Measurements from ENCODE around the gene RAPGEF1.
"Not testable (repeated sequence)": the region's sequence is repeated elsewhere in the genome, so short reads cannot be mapped to it uniquely, and the experiment has no call there.

The RAPGEF1 gene

DNA sequence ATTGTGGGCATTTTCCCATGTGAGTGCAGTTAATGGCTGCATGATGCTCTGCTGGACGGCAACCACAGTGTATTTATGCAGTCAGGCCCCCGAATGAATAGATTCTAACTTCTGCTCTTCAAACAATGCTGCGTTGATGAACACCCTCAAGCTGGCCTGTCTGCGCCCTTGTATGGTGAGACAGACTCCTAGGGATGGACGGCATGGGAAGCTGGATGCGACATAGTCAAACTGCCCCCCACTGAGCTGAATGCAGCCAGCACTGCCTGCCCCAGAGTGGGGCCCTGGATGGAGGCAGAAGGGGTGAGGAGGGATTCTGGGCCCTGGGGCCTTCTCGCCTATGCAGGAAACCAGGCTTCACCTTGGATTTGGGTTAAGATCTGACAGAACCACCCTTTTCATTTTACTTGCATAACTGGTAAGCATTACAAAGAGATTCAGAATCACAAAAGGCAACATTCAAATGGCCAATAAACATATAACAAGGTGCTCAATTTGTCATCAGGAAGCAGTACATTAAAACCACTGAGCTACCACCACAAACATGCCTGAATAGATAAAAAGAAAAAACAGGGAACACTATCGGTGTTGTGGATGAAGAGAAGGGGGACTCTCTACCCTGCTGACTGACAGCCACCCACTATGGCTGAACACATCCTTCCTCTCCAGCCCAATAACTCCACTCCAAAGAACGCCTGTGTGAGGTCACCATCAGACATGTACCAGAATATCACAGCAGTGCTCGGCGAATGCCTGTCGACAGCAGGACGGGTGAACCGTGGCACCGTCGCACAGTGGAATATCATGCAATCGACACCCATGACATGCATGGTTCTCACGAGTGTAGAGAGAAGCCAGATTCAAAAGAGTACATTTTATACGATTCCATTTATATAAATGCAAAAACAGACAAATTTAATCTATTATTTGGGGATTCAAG lies 79.1 kb downstream of the RAPGEF1 start:
- FAIRE-seq (peak; percentile 57), DNase-seq (ENCODE audit: insufficient read length, low spot score) (no peak)
- no peak for TF ChIP-seq SPI1 (IDR thresholded peaks at IDR 0.05; ENCODE audit: low read depth, low read length)
- no peak for TF ChIP-seq POLR2A (IDR thresholded peaks at IDR 0.05; ENCODE audit: low read depth, low read length)
- no peak for TF ChIP-seq TAF1 (IDR thresholded peaks at IDR 0.05; ENCODE audit: low read depth, low read length)
- no peak for TF ChIP-seq POLR2AphosphoS5 (IDR thresholded peaks at IDR 0.05; ENCODE audit: low read depth, low read length)
- TF ChIP-seq POU2F2 (IDR thresholded peaks at IDR 0.05; ENCODE audit: low read depth, low read length): no peak
- no peak for TF ChIP-seq PAX5 (IDR thresholded peaks at IDR 0.05; ENCODE audit: insufficient read depth, low read length, severe bottlenecking)

DNA sequence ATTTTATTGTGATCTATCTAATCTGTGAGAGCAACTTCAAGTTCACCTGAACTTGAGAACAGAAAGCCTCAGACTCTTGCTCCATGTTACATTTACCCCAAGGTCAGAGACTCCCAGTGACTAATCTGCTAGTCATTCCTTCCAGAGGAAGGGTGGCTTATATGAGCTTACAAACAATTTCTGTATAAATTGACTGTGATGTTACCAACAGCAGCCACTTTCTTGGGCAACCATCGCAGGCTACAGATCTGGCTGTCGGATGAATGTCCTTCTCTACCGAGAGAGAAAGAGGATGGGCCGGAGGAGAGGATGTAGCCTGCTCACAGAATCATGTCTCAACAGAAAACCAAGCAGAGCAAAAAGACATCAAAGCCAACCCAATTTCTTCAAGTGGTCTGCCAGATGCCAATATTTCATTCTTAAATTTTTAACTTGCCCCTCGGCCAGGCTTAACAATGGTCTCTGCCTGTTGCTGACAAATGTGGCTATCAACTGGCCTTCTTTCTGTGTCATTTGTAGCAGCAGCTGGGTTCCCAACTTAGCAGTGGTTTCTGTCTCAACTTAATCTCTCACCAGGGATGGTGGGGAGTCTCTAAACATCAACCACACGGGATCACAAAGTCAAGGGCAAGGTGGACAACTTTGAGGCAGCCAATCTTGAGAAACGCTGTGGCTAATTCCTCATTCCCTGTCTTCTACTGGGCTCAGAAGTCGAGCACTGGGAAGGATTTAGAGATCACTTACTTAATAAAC lies 81.3 kb downstream of the RAPGEF1 start:
- DNase-seq (ENCODE audit: insufficient read length, low spot score) (no peak), FAIRE-seq (no peak)
- TF ChIP-seq POLR2AphosphoS5 (IDR thresholded peaks at IDR 0.05; ENCODE audit: low read depth, low read length) (no peak), POU2F2 (IDR thresholded peaks at IDR 0.05; ENCODE audit: low read depth, low read length) (no peak), POLR2A (IDR thresholded peaks at IDR 0.05; ENCODE audit: low read depth, low read length) (no peak), TAF1 (IDR thresholded peaks at IDR 0.05; ENCODE audit: low read depth, low read length) (no peak), SPI1 (IDR thresholded peaks at IDR 0.05; ENCODE audit: low read depth, low read length) (no peak), PAX5 (IDR thresholded peaks at IDR 0.05; ENCODE audit: insufficient read depth, low read length, severe bottlenecking) (no peak)

DNA sequence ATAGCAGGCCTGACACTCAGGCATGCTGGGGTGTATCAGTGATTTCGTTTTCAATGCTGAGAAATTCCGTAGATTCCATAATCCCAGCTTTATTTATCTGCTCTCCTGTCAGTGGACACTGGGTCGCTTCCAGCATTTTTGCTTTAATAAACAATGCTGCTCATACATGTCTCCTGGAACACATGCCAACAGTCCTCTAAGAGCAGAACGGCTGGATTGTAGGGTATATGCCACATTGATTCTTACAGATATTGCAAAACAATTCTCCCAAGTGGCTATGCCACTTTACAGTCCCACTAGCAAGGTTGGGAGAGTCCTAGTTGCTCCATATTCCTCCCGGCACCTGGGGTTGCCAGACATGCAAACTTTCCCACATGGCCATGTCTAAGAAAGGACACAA lies 81.9 kb downstream of the RAPGEF1 start:
- DNase-seq (ENCODE audit: insufficient read length, low spot score) (no peak), FAIRE-seq (peak; percentile 47)
- TF ChIP-seq POLR2AphosphoS5 (IDR thresholded peaks at IDR 0.05; ENCODE audit: low read depth, low read length) (no peak), PAX5 (IDR thresholded peaks at IDR 0.05; ENCODE audit: insufficient read depth, low read length, severe bottlenecking) (no peak), POU2F2 (IDR thresholded peaks at IDR 0.05; ENCODE audit: low read depth, low read length) (no peak)

DNA sequence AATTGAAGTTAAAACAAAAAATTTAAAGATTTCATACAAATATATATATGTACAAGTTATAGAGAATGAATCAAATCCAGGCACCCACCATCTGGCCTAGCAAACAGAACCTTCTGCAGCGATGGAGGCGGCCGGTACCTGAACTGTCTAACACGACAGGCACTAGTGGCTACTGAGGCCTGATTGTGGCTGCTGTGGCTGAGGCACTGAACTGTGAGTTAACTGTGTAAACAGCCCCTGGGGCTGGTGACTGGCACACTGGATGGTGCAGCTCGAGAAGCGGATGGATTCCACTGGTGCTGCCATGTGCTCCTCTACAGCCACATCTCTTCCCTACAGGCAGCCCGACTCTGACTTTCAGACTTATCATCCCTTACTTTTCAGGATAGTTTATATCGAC lies 82.4 kb downstream of the RAPGEF1 start:
- no peak for DNase-seq (ENCODE audit: insufficient read length, low spot score)
- TF ChIP-seq POLR2A (IDR thresholded peaks at IDR 0.05; ENCODE audit: low read depth, low read length): no peak
- no peak for TF ChIP-seq TAF1 (IDR thresholded peaks at IDR 0.05; ENCODE audit: low read depth, low read length)
- TF ChIP-seq POU2F2 (IDR thresholded peaks at IDR 0.05; ENCODE audit: low read depth, low read length): no peak
- no peak for TF ChIP-seq POLR2AphosphoS5 (IDR thresholded peaks at IDR 0.05; ENCODE audit: low read depth, low read length)
- no peak for TF ChIP-seq SPI1 (IDR thresholded peaks at IDR 0.05; ENCODE audit: low read depth, low read length)
- no peak for TF ChIP-seq PAX5 (IDR thresholded peaks at IDR 0.05; ENCODE audit: insufficient read depth, low read length, severe bottlenecking)

DNA sequence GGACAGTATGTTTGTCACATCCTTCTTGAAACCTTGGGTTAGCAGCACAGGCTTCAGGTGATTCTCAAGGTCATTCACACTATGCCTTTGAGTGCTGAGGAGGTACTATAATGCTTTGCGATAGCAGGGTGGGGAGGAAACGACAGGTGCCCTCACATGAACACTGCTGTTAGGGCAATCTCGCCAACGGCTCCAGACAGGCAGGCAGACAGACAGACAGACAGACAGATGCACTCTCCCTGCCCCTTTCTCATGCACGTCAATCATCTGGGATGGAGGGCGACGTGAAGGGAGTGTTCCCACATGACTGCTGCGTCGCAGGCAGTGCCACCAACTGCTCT lies 82.9 kb downstream of the RAPGEF1 start:
- TF ChIP-seq POLR2AphosphoS5 (IDR thresholded peaks at IDR 0.05; ENCODE audit: low read depth, low read length): no peak
- TF ChIP-seq PAX5 (IDR thresholded peaks at IDR 0.05; ENCODE audit: insufficient read depth, low read length, severe bottlenecking): no peak
- no peak for TF ChIP-seq POLR2A (IDR thresholded peaks at IDR 0.05; ENCODE audit: low read depth, low read length)
- TF ChIP-seq POU2F2 (IDR thresholded peaks at IDR 0.05; ENCODE audit: low read depth, low read length): no peak
- no peak for TF ChIP-seq TAF1 (IDR thresholded peaks at IDR 0.05; ENCODE audit: low read depth, low read length)
- TF ChIP-seq SPI1 (IDR thresholded peaks at IDR 0.05; ENCODE audit: low read depth, low read length): no peak
- no peak for FAIRE-seq
- no peak for DNase-seq (ENCODE audit: insufficient read length, low spot score)

More for the DNA sequence above, 82.4 kb downstream of the RAPGEF1 start:
- peak; percentile 62 for FAIRE-seq

DNA sequence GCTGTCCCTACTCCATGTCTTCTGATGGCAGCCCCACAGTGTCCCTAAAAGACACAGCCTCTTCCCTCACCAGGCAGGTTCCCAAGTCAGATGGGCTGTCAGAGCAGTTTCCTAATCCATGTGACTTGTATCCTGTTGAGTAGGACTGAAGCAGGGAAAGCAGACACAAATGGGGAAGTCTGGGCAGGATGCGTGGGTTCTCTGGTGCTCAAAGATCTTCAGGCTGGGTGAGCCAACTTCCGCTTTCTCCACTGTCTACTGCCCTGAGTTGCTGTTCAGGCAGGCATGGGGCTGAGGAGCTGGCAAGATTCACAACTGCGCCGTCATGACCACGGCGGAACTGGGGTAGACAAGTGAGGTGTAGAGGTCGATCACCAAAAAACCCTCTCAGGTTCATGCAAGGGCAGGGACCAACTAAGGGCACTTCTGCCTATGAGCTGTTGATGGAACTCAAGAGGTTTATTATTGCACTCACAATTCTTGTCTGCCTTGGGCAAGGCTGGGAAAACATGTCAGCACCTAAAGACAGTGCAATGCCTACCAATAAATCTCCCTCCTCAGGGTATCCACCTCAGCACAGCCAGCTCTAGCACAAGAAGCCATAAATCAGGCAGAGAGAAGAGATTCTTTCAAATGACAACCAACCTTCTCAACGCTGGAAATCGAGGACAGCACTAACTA lies 83.4 kb downstream of the RAPGEF1 start:
- no peak for DNase-seq (ENCODE audit: insufficient read length, low spot score)
- peak; percentile 93 for FAIRE-seq
- no peak; the same call in 1 of the 2 replicates for TF ChIP-seq POLR2AphosphoS5 (IDR thresholded peaks at IDR 0.05; ENCODE audit: low read depth, low read length)
- no peak for TF ChIP-seq TAF1 (IDR thresholded peaks at IDR 0.05; ENCODE audit: low read depth, low read length)
- TF ChIP-seq POLR2A (IDR thresholded peaks at IDR 0.05; ENCODE audit: low read depth, low read length): no peak
- peak; percentile 97 for TF ChIP-seq SPI1 (IDR thresholded peaks at IDR 0.05; ENCODE audit: low read depth, low read length)

DNA sequence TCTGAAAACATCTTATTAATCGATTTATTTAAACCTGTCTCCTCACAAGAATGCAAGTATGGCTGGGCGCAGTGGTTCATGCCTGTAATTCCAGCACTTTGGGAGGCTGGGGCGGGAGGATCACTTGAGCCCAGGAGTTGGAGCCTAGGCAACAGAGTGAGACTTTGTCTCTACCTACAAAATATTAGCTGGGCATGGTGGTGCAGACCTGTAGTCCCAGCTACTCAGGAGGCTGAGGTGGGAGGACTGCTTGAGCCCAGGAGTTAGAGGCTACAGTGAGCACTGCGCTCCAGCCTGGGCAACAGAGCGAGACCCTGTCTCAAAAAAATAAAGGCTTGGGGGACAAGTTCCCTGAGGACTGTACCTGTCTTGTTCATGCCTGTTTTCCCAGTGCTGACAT lies 85.5 kb downstream of the RAPGEF1 start:
- DNase-seq (ENCODE audit: insufficient read length, low spot score); FAIRE-seq: not testable (repeated sequence)

DNA sequence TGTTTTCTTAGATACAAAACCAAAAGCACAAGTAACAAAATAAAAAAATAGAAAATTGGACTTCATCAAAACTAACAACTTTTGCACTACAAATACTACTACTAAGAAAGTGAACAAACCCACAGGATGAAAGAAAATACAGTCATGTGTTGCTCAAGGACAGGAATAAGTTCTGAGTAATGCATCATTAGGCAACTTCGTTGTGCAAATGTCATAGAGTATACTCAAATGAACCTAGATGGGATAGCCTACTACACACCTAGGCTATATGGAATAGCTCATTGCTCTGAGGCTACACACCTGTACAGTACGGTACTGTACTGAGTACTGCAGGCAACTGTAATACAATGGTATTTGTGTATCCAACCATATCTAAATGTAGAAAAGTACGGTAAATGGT lies 88.3 kb downstream of the RAPGEF1 start:
- no peak for DNase-seq (ENCODE audit: insufficient read length, low spot score)

DNA sequence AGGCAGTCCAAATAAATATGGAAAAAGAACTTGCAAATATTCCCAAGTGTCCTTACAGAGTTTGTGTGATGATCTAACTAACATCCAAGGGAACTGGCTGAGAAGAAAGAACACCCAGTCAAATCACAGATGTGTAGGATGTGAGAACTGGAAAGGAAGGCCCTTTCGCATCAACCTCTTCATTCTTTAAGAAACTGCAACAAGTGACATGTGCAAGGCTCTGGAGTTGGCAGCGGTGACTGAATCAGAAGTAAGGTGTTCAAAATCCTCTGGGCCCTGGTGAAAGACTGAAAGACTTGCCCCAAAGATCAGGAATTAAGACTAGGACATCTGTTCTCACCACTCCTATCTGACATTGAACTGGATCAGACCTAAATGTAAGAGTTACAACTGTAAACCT lies 88.7 kb downstream of the RAPGEF1 start:
- no peak for FAIRE-seq
- TF ChIP-seq SPI1 (IDR thresholded peaks at IDR 0.05; ENCODE audit: low read depth, low read length) (no peak), POLR2A (IDR thresholded peaks at IDR 0.05; ENCODE audit: low read depth, low read length) (no peak), TAF1 (IDR thresholded peaks at IDR 0.05; ENCODE audit: low read depth, low read length) (no peak), PAX5 (IDR thresholded peaks at IDR 0.05; ENCODE audit: insufficient read depth, low read length, severe bottlenecking) (no peak), POLR2AphosphoS5 (IDR thresholded peaks at IDR 0.05; ENCODE audit: low read depth, low read length) (no peak), POU2F2 (IDR thresholded peaks at IDR 0.05; ENCODE audit: low read depth, low read length) (no peak)
- DNase-seq (ENCODE audit: insufficient read length, low spot score): no peak

More for the DNA sequence above, 88.3 kb downstream of the RAPGEF1 start:
- TF ChIP-seq TAF1 (IDR thresholded peaks at IDR 0.05; ENCODE audit: low read depth, low read length) (no peak), POU2F2 (IDR thresholded peaks at IDR 0.05; ENCODE audit: low read depth, low read length) (no peak), SPI1 (IDR thresholded peaks at IDR 0.05; ENCODE audit: low read depth, low read length) (no peak), POLR2AphosphoS5 (IDR thresholded peaks at IDR 0.05; ENCODE audit: low read depth, low read length) (no peak), PAX5 (IDR thresholded peaks at IDR 0.05; ENCODE audit: insufficient read depth, low read length, severe bottlenecking) (no peak), POLR2A (IDR thresholded peaks at IDR 0.05; ENCODE audit: low read depth, low read length) (no peak)
- peak; percentile 64 for FAIRE-seq
